SKM-1 treated with dmso at 0.1 percent for 144 hours (cell line): Measurements from ENCODE around the gene RXFP1.

ENCODE experiments used
- DNase-seq: peaks from one replicate; lab custom pipeline; 2025; ENCODE audit not compliant: unreplicated experiment; lab: John Stamatoyannopoulos, UW

RXFP1 gene

DNA sequence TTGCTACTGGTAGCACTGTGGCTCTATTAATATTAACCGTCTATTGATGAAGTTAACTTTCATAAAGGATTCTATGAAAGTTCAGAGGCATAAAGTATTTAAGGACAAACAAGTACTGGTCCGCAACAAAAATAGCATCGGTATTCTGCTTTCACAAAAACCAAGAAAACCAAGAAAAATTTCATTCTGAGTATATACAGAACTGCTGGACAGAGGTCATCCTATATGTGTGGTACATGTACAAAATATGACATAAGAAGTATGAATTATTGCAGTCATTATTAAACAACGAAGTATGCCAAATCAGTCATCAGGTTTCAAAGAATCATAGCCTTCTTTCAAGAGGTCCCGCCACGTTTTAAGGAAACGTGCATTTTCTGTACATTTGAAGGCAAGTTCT is 147.6 kb downstream of the RXFP1 start:
- no peak for DNase-seq

DNA sequence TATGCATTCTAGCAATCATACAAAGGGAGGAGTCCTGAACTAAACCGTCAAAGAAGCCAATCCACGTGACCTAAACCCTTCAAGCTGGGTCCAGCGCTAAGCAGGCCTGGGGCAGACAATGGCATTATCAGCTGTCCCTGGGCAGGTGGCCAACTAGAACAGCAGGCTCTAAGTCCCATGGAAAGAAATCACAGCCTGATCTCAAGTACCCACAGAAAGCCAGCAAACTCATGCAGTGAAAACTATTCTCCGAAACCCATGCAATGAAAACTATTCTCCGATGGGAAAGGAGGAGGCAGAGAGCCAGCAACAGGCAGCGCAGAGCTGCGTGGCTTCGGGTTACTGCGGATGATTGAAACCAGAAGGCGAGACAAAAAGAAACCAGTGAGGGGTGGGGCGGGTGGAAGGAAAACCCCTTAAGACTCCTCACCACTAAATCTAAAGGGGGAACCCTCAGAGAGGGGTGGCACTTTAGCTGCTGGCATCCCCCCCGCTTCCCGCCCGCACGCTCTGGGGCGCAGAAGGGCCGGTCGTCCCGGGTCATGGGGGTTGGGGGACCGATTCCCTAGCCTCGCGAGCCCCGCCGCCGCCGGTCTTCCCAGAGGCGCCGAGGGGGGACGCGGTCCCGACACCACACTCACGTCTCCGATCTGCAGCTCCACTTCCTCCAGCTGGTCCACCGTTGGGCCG is 149.4 kb downstream of the RXFP1 start:
- DNase-seq, result peak; percentile 44

DNA sequence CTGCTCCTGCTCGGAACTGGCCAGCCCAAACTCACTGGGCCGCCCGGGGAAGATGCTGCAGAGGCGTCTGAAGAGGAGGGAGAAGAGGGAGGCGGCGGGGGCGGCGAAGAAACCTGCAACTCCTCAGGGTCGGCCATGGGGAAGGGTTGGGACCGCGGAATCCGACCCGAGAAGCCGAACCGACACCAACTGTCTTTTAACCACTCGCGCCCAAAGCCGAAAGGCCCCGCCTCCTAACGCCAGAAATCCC is 149.9 kb downstream of the RXFP1 start, which contains the start of gene C4orf46:
TSS of gene C4orf46 (minus strand) at position 223 of the 250 bp plus-strand sequence. CDS start at position 137, 86 bp downstream.
- no peak for DNase-seq

DNA sequence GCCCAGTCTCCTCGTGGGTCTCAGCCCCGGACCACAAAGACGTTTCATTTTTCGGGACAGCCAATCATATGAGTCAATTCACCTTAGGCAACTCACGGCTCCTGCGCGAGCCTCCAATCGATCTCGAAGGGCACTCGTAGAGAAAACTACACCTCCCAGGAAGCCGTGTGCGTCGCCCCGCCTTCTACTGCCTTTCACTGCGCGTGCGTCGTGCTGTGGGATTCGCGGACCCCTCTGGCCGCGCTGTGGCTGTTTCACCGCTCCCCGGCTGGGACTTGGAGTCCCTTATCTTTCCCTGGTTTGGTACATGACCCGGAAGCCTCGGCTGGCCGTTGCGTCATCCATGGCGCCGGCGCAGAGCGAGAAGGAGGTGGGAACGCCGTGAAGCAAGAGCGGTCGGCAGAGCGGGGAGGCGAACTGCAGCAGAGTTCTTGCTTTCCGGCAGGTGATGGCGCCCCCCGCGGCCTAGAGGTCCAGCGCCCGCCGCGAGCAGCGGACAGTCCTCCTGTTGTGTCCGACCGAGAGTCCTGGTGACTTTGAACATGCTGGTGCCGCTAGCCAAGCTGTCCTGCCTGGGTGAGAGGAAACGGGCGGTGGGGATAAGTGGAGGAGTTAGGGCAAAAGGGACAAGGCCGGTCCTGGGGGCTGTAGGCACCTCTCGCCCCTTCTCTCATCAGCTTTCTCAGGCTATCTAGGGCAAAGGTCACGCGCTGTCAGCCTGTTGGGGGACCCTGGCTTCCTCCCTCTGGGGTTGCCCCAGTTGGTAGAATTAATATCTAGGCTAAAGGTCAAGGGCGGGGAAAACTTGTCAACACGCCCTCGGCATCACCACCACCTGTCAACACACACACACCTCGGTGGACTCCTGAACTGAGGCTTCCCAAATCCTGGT is 150.5 kb downstream of the RXFP1 start, which contains the start of gene ETFDH:
TSS of gene ETFDH (plus strand) at position 382 of the 892 bp plus-strand sequence. CDS start at position 543, 161 bp downstream.
- DNase-seq, result peak; percentile 100

DNA sequence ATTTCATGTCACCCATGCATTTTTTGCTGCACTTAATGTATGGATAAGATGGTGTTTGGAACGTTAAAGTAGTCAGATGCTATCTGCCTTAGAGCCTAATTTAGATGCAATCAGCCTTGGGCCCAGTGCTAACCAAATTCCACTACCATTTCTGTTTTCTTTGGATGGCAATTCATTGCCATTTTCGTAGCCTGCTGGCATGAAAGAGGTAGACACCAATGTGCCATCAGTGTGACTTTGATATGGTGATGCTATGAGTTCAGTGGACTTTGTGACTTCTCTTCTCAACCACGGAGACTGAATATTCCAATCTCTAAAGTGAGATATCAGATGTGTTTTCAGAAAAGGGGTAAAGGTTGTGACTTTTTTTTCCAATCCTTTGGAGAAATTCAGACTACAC is 152.0 kb downstream of the RXFP1 start:
- no peak for DNase-seq

DNA sequence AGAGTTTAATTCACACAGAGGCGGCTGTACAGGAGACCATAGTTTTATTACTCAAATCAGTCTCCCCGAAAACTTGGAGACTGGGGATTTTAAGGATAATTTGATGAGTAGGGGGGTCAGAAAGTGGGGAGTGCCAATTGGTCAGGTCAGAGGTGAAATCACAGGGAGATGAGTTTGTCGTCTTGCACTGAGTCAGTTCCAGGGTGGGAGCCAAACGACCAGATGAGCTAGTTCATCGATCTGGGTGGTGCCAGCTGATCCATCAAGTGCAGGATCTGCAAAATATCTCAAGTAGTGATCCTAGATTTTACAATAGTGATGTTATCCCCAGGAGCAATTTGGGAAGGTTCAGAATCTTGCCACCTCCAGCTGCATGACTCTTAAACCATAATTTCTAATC is 154.4 kb downstream of the RXFP1 start:
- no peak for DNase-seq

DNA sequence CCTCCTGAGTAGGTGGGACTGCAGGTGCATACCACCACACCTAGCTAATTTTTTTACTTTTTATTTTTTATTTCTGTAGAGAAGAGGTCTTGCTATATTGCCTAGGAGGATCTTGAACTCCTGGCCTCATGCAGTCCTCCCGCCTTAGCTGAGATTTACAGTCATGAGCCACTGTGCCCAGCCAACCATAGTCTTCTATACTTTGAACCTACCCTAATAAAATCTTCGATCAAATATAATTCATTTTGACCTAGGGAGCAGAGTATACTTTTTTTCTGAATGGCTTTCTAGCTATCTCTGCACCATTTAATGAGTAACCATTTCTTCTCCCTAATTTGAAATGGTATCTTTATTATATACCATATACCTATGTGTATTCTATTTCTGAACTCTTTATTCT is 157.1 kb downstream of the RXFP1 start:
- DNase-seq, result no peak

DNA sequence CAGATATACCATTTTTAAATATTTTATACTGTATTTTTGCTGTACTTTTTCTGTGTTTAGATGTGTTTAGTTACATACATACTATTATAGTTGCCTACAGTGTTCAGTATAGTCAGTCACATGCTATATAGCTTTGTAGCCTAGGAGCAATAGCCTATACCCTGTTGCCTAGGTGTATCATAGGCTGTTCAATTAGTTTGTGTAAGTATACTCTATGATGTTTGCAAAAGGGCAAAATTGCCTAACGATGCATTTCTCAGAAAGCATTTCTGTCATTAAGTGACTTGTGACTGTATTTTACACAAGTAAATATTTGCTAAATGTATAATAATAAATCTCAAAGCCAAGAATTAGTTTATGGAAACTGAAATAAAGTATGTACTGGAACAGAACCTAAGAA is 159.9 kb downstream of the RXFP1 start:
- DNase-seq, result no peak

DNA sequence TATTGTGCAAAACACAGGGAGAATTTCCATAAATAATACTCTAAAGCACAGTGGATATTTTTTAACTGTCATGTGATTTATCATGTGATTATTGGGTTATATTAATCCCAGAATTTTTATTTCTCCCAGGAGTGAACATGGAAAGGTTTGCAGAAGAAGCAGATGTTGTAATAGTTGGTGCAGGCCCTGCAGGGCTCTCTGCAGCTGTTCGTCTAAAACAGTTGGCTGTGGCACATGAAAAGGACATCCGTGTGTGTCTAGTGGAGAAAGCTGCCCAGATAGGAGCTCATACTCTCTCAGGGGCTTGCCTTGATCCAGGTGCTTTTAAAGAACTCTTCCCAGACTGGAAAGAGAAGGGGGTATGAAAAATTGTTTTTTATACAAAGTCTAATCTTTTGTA is 160.4 kb downstream of the RXFP1 start:
- DNase-seq, result no peak

DNA sequence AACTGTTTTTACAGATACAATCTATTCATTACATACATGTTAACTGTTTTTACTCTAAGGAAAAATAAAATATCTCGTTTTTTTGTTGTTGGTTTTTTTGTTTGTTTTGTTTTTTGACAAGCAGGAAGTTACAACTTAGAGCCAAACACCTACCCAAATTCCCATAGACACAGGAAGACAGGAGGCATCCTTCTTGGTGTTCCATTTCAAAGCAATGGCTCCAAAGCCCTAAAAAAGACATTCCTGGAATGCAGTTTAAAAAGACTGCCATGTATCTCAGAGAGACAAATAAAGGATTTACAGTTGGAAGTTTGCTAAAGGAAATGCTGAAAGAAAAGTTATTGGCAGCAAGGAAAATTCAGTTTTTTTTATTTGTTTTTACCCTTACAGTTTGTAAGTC is 167.1 kb downstream of the RXFP1 start:
- DNase-seq, result no peak
